ENCODE results near the gene CHD2. TPM values are rescaled to one million over a fixed set of nuclear protein-coding genes. Genes with fewer than 3 reads are reported as not detected.
A peak's percentile ranks its signal among the peaks of the same experiment; 100 is the strongest.
"Not testable (repeated sequence)": the region's sequence is repeated elsewhere in the genome, so short reads cannot be mapped to it uniquely, and the experiment has no call there.

The CHD2 gene
- total RNA-seq, 1 experiment from 2014 or later, result 26.6 TPM

DNA sequence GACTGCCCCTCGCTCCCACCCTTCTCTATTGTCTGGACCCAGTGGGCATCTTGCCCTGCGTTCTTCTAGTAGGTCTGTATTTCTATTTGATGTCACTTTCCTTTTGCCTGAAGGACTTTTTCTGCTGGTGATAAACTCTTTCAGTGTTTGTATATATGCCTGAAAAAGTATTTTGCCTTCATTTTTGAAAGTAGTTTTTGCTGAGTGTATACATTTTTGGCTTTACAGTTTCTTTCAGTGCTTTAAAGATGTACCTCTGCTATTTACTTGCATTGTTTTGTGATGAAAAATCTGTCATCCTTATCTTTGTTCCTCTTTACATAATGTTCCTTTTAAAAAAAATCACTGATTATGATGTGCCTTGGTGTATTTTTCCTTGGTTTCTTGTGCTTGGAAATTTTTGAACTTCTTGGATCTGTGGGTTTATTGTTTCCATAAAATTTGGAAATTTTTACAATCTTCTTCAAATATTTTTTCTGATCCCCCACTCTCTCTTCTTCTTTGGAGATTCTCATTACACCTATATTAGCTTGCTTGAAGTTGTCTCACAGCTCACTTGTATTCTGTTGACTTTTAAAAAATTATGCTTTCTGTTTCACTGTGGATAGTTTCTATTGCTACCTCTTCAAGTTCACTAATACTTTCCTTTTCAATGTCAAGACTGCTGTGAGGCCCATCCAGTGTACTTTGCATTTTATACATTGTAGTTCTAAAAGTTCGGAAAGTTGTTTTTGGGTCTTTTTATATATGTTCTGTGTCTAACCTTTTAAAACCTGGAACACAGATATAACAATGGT, 121.0 kb downstream of the CHD2 start:
- no peak for DNase-seq (ENCODE audit: low read depth)
- in situ Hi-C loops (cut with HindIII; ENCODE audit: low pct_unique_long_range_greater_than_20kb, low sequenced_read_pairs), result no loop called here

DNA sequence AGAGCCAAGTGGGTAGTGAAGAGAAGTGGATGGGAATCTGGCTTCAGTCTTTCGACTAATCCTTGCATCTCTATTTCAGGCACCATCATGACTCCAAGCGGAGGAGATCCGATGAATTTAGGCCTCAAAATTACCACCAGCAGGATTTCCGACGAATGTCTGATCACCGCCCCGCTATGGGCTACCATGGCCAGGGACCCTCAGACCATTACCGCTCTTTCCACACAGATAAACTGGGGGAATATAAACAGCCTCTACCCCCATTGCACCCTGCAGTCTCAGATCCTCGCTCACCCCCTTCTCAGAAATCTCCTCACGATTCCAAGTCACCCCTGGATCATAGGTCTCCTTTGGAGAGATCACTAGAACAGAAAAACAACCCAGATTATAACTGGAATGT, 124.2 kb downstream of the CHD2 start:
- in situ Hi-C loops (cut with HindIII; ENCODE audit: low pct_unique_long_range_greater_than_20kb, low sequenced_read_pairs), result no loop called here
- no peak for DNase-seq (ENCODE audit: low read depth)

DNA sequence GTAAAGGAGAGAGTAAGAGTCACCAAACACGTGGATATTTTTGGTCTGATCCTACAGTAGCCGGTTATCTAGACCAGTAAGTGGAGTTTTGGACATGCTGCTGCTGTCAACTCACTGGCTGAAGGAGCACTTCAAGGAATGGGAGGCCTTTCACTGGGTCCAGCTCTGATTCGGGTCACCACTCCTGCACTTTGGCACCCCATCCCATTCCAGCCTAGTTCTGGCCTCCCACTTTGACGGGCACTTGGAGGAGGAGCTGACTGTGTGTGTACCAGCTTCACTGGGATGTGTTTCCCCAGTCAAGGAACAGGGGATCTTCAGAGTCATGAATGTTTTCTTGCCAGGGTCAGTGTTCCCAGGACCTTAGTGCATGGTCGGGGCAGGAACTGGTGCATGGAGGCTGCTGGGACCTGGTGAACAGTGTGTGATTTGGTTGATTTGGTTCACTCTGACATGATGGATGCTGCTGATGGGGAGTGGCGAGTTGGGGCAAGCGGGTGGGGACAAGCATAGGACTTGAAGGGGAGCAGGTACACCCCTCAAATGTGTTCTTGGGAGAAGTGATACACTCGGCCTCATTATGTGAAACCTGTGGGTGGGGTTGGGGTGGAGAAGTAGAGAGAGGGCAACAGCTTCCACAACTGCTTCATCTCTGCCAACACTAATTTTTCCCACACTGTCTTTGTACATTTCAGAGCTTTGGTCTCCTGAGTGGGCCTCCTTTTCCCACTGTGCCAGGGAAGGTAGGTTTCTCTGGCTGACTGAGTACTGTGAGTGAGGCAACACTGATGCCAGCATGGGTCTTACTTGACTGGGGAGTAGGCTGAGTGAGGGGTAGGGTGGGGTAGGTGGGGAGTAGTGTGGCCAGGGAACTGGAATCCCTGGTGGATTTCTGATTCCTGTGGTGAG, 124.8 kb downstream of the CHD2 start:
- in situ Hi-C loops (cut with HindIII; ENCODE audit: low pct_unique_long_range_greater_than_20kb, low sequenced_read_pairs), result no loop called here
- no peak for DNase-seq (ENCODE audit: low read depth)

DNA sequence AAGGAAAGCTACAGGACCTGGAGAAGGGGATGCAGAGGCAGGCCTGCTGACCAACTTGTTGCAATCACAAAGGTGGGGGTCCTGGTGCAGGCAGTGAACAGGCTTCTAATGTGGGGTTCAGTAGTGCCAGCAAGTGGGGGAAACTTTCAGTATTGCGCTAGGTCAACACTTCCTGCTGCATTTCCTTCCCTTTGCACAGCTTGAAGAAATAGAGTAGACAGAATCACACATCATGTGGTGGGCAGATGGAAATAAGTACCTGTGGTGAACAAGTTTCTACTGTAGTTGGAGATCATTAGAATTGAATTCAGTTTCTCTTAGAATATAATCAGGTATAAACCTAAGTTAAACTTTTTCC, 125.5 kb downstream of the CHD2 start:
- in situ Hi-C loops (cut with HindIII; ENCODE audit: low pct_unique_long_range_greater_than_20kb, low sequenced_read_pairs), result no loop called here
- DNase-seq (ENCODE audit: low read depth), result no peak

DNA sequence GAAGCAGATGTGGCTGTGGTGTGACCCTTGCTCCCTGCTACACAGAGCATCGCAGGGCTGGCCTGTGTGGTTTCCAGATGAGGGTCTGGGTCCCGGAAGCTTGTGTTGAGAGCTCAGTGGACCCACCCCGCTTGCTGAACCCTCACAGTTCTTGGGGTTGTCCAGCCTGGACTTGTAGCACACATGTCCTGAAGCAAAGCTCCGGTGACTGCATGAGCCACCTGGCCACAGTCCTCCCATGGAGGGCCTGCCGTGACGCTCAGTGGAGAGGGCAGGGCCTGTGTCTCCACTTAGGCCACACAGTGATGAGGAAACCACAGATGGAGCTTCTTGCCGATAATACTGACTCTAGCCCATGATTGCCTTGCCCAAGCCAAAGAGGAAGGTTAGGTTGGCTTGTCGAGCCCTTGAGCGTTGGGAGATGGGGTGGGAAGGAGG, 126.3 kb downstream of the CHD2 start:
- no peak for DNase-seq (ENCODE audit: low read depth)
- in situ Hi-C loops (cut with HindIII; ENCODE audit: low pct_unique_long_range_greater_than_20kb, low sequenced_read_pairs), result no loop called here

DNA sequence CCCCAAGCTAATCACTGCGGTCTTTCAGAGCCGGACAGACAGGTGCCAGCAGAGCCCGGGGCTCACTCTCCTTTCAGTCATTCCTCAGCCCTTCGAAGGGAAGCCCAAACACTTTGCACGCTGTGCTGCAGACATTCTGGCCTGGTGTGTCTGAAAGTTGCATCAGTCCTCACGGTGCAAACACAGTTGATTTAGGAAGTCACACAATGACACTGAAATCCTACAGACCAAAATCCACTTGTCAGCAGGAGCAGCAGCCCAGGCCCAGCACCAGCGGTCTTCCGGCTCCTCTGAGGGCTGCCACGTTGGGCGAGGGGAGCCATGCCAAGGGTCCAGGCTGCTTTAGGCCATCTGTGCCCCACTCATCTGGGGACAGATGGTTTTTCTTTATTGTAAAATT, 127.3 kb downstream of the CHD2 start:
- DNase-seq (ENCODE audit: low read depth), result no peak
- in situ Hi-C loops (cut with HindIII; ENCODE audit: low pct_unique_long_range_greater_than_20kb, low sequenced_read_pairs), result no loop called here

DNA sequence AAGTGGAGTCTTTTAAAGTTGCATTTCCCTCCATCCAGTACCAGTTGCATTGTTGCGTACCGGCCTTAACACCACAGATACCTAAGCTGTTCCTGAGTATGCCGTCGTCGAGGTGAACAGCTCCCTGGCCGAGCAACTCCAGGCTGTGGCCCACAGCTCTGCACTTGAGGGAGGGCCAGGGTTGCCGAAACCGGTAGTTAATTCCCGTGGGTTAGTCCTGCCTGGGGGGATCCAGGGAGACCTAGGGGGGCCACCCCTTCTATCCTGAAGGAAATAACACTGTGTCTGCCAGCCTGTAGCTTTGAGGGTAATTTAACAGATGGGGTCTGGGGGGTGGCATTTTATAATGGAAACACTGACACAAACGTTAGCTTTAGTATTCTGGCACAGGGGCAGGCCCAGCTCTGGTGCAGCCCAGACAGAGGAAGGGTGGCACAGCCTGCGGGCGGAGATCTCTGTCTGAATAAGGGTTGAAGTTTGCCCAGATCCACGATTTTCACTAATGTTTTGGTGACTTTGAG, 128.0 kb downstream of the CHD2 start:
- in situ Hi-C loops (cut with HindIII; ENCODE audit: low pct_unique_long_range_greater_than_20kb, low sequenced_read_pairs), result no loop called here
- DNase-seq (ENCODE audit: low read depth), result no peak

DNA sequence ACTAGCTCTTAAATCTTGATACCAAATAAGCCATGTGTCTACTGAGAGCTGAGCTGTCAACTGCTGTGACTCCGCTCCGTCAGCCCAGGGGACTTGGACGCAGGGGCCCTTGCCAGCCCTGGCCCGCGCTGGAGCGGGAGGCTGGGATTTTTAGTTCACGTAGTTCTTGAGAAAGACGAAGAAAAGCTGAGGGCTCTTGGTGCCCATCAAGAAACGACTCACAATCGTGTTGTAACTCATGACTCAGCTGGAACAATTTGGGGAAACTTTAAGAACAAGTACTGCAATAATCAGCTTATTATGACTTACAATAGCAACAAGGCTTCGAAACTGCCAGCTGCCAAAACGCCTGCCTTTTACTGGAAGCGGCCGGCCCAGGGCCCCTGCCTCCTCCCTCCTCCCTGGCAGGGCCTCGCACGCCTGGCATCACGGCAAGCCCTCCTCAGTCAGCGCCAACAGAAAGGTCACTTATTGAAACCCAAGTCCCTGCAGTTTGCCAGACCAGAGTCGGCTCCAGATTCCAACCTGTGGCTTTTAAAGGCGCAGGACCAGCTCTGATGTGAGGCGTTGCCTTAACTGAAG, 128.6 kb downstream of the CHD2 start:
- DNase-seq (ENCODE audit: low read depth), result no peak
- in situ Hi-C loops (cut with HindIII; ENCODE audit: low pct_unique_long_range_greater_than_20kb, low sequenced_read_pairs), result no loop called here

DNA sequence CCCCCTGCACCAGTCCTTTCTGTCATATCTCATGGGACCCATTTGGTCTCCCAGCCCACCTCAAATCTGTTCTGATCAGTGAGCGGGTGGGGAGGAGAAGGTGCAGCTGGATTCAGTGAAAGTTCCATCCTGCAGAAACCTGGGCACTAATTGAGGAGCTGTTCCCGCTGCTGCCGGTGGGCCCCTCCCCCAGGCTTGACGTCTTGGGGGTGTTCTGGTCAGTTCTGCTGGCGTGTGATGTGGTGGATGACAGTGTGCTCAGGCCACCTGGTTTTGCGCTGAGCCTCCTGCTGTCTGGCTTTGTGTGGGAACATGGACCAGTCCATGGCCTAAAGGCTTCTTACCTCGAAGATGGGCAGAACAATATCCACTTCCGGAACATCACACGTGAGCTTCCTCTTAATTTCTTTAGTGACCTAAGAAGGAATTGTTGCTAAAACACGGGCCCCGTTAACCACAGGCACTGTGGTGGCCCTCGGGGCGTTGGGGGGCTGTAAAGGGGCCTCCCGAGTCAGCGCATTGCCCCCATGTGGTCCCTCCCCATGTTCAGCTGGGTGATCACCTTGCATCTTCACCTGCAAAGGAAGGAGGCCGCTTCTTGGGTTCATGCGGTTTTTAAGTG, 129.2 kb downstream of the CHD2 start:
- no peak for DNase-seq (ENCODE audit: low read depth)
- in situ Hi-C loops (cut with HindIII; ENCODE audit: low pct_unique_long_range_greater_than_20kb, low sequenced_read_pairs), result no loop called here

DNA sequence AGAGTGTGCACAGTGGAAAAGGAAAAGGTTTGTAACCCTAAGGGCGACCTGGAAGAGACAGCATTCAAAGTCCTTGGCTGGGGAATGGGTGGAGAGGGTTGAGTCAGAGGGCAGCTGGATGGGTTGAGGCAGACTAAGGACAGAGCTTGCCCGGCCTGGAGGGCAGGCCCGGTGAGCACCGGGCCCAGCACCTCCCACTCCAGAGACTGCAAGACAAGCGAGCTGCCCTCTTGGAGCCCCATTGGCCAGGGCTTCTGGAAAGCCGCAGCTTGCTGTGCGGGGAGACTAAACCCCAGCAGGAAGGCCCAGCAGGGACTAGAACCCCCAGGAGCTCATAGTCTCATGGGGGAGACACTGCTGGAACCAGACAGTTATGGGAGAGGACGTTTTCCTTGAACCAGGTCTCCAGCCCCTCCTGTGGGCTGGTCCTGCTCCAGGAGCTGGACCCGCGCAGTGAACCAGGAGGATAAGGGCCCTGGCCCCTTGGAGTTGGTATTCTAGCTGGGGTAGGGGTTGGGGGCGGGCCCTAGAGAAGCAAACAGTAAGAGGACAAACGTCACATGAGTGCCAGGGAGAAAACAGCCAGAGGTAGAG, 129.8 kb downstream of the CHD2 start:
- no peak for DNase-seq (ENCODE audit: low read depth)
- in situ Hi-C loops (cut with HindIII; ENCODE audit: low pct_unique_long_range_greater_than_20kb, low sequenced_read_pairs), result no loop called here

DNA sequence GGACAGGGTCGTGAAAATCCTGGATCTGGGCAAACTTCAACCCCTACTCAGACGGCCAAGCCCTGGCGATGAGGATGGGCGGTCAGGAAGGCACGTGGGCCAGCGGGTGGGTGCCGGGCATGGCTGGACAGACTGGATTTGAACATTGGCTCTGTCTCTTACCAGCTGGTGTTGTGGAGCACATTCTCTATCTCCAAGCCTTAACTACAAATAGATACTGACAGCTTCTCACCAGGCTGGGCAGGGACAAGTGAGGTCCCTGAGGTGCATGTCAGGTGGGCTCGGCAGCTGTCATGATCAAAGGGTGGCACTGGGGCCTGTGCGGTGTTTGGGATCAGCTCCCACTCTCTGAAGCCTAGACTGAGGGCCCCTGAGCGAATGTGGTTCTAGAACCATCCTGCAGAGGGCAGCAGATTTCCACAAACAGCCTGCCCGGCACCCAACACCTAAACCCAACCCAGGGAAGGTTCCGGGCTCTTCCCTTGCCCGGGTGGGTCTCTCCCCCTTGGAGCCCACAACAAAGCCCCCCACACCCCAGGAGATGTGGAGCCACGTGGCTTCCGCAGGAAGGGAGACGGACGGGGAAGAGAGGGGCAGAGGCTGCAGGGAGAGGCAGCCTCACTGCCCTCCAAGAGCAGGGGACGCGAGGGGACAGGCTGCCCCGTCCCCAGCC, 130.4 kb downstream of the CHD2 start:
- DNase-seq (ENCODE audit: low read depth), result peak; percentile 51
- in situ Hi-C loops (cut with HindIII; ENCODE audit: low pct_unique_long_range_greater_than_20kb, low sequenced_read_pairs), result no loop called here

DNA sequence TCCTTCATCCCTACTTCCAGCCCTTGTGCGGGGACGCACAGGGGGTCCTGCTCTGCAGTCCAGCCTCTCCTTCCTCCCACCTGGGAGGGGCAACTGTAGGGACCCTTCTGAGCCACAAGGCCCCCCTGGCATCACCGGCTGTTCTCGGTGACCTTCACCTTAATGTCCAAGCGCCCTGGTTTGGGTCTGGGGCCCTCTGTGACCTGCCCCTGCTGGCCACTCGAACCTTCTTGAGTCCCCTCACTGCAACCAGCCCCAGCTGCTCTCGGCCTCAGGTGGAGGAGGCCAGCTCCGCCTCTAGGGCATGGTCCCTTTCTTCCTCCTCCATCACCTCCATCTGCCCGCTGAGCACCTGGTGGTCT, 131.0 kb downstream of the CHD2 start:
- in situ Hi-C loops (cut with HindIII; ENCODE audit: low pct_unique_long_range_greater_than_20kb, low sequenced_read_pairs), result no loop called here
- no peak for DNase-seq (ENCODE audit: low read depth)

DNA sequence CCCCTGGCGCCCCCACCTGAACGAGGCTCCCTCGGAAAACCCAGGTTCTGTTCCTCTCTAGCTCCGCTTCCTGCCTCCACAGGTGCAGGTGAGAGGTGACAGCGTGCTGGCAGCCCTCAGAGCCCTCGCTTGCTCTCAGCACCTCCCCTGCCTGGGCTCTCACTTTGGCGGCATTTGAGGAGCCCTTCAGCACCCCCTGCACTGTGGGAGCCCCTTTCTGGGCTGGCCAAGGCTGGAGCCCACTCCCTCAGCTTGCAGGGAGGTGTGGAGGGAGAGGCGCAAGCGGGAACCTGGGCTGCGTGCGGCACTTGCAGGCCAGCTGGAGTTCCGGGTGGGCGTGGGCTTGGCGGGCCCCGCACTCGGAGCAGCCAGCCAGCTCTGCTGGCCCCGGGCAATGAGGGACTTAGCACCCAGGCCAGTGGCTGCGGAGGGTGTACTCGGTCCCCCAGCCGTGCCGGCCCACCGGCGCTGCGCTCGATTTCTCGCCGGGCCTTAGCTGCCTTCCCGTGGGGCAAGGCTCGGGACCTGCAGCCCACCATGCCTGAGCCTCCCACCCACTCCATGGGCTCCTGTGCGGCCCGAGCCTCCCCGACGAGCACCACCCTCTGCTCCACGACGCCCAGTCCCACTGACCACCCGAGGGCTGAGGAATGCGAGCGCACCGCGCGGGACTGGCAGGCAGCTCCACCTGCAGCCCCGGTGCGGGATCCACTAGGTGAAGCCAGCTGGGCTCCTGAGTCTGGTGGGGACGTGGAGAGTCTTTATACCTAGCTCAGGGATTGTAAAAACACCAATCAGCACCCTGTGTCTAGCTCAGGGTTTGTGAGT, 131.6 kb downstream of the CHD2 start:
- DNase-seq (ENCODE audit: low read depth); in situ Hi-C loops (cut with HindIII; ENCODE audit: low pct_unique_long_range_greater_than_20kb, low sequenced_read_pairs): not testable (repeated sequence)

DNA sequence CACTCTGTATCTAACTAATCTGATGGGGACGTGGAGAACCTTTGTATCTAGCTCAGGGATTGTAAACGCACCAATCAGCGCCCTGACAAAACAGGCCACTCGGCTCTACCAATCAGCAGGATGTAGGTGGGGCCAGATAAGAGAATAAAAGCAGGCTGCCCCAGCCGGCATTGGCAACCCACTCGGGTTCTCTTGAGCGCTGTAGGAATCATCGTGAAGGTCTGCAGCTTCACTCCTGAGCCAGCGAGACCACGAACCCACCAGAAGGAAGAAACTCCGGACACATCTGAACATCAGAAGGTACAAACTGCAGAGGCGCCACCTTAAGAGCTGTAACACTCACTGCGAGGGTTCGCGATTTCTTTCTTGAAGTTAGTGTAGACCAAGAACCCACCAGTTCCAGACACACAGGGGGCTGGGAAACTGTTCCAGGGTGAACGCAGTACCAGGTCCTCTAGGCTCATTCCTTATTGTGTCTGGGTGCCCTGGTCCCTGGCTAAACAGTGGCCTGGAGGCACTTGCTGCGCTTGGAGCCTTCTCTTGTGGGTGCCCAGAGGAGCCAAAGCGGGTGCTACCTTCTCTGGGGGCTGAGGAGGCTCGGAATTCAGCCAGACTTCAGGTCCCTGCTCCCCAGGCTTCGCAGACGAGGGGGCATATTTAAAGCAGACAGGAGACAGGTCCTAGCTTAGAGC, 132.5 kb downstream of the CHD2 start:
- in situ Hi-C loops (cut with HindIII; ENCODE audit: low pct_unique_long_range_greater_than_20kb, low sequenced_read_pairs); DNase-seq (ENCODE audit: low read depth): not testable (repeated sequence)

DNA sequence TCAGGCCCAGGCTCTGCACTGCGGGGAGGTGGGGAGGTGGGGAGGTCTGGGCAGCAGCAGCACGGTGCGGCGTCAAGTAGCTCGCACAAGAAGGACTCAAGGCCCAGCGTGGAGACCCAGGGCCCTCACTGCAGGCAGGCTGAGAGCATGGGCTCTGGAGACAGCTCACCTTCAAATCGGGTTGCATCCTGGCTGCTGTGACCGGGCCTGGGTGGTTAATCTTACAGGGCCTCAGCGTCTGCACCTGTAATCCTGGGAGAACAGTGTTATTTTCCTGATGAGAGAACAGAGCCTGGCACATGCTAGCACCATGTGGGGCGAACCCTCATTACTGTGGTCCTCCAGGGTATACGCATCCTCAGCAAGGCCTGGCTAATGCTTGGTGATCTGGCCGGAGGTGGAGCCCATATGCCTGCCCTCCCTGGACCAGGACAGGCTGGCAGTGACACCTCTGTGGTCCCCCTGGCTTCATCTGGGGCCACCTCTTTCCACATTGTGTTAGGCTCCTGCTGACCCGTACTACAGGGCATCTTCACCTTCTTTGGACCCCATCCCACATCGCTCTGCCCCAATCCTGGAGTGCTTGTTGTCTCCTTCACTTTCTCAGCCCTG, 133.4 kb downstream of the CHD2 start:
- DNase-seq (ENCODE audit: low read depth), result no peak
- in situ Hi-C loops (cut with HindIII; ENCODE audit: low pct_unique_long_range_greater_than_20kb, low sequenced_read_pairs), result no loop called here

DNA sequence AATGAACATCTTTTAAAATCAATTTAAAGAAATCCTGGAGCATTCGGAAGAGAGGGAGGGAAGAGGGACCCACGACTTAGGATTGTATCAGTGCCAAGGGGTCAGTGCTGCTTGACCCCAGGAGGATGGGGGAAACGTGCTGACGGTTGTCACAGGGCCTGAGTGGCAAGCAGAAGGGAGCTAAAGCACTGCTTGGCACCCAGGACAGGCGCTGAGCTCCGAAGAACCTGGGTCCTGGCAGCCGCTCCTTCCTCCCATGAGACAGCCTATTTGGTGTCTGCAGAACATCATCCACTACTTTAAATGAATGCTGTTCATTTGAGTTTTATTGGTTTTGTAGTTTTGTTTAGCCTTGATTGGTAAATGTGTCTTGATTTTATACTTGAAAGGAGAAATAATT, 134.4 kb downstream of the CHD2 start:
- in situ Hi-C loops (cut with HindIII; ENCODE audit: low pct_unique_long_range_greater_than_20kb, low sequenced_read_pairs), result no loop called here

More for the DNA sequence above, 134.4 kb downstream of the CHD2 start:
- no peak for DNase-seq (ENCODE audit: low read depth)

Measured in Caki2 (cell line).